Measurements from ENCODE around the gene SLC39A8. TPM values are rescaled to one million over a fixed set of nuclear protein-coding genes. Genes with fewer than 3 reads are reported as not detected.

SLC39A8 gene
- total and polyA plus RNA-seq, 2 donors: 23.0 to 28.2 TPM

DNA sequence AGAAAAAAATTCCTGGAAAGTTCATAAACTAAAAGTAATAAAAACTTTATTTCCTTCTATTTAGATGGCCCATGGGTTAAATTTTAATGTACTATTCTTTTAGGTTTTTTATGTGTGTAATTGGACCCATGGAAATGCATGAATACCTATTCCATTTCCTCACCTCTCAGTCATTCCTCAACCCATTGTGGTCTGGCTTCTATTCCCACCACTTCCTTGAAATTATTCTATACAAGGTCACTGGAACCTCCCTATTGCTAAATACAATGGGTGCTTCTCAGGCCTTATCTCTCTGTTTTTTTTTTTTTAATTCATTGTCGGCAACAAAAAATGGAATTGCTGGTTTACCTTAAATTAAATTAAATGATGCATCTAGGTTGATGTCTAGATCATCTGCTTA is 17.2 kb downstream of the SLC39A8 start:
- WGBS: 96% methylated on average over 1 of the region's 1 CpG

DNA sequence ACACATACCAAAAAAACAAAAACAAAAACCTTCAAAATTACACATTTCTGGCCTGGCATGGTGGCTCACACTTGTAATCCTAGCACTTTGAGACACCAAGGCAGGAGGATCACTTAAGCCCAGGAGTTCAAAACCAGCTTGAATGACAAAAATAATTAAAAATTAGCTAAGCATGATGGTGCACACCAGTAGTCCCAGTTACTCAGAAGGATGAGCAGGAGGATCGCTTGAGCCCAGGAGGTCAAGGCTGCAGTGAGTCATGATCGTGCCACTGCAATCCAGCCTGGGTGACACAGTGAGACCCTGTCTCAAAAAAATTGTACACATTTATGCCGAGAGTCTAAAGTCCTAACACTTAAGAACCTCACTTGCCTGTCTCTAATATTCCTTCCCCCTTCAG is 18.3 kb downstream of the SLC39A8 start:
- Histone ChIP-seq H3K27ac (ENCODE audit: low read depth in 1 of 2, low read length in 1 of 2) (no peak overlapping the region), H3K4me3 (ENCODE audit: low read length in 2 of 2) (no peak overlapping the region), H3K4me1 (ENCODE audit: control insufficient read depth in 2 of 2, insufficient read depth in 2 of 2, low read length in 2 of 2) (no peaks in the 10 kb centered on the region), H3K9me3 (ENCODE audit: control insufficient read depth in 2 of 2, insufficient read depth in 1 of 2, low read length in 1 of 2) (no peaks in the 10 kb centered on the region), H3K36me3 (ENCODE audit: control insufficient read depth in 2 of 2, insufficient read depth in 2 of 2, low read length in 1 of 2) (no peaks in the 10 kb centered on the region), H3K27me3 (ENCODE audit: control insufficient read depth in 2 of 2, insufficient read depth in 1 of 2, low read length in 1 of 2) (no peaks in the 10 kb centered on the region)
- 96% methylated on average over 3 of the region's 3 CpGs for WGBS
- DNase-seq (ENCODE audit: low read depth in 6 of 9, low spot score in 9 of 9): no peak

More for the DNA sequence above, 17.2 kb downstream of the SLC39A8 start:
- no peak for DNase-seq (ENCODE audit: low read depth in 6 of 9, low spot score in 9 of 9)
- Histone ChIP-seq H3K4me1 (ENCODE audit: control insufficient read depth in 2 of 2, insufficient read depth in 2 of 2, low read length in 2 of 2) (no peaks in the 10 kb centered on the region), H3K9me3 (ENCODE audit: control insufficient read depth in 2 of 2, insufficient read depth in 1 of 2, low read length in 1 of 2) (no peaks in the 10 kb centered on the region), H3K27ac (ENCODE audit: low read depth in 1 of 2, low read length in 1 of 2) (no peak overlapping the region), H3K27me3 (ENCODE audit: control insufficient read depth in 2 of 2, insufficient read depth in 1 of 2, low read length in 1 of 2) (no peaks in the 10 kb centered on the region), H3K36me3 (ENCODE audit: control insufficient read depth in 2 of 2, insufficient read depth in 2 of 2, low read length in 1 of 2) (no peaks in the 10 kb centered on the region), H3K4me3 (ENCODE audit: low read length in 2 of 2) (no peak overlapping the region)

- no peaks in the 10 kb centered on the region for H3K27me3 ChIP-seq (ENCODE audit: control insufficient read depth in 2 of 2, insufficient read depth in 1 of 2, low read length in 1 of 2)
These were observed 20.6 kb downstream of the SLC39A8 start for GRCh38 chr4:102324730-102325129.

DNA sequence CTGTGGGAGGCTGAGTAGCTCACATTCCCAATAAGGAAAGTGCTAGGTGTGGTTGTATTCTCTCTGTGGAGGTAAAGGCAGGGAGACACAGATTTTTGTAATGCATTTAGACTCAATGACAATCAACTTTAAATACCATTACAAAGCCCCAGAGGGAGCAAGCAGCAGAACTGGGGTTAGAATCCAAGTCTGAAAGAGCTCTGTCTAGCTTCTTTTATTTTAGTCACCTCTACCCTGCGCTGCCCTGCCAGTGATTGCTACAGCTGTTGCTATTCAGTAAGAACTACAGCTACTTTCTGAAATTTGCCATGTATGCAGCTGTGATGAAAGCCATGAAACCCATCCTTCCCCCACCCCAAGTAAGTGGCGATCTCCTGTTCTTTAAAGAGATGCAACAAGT is 22.5 kb downstream of the SLC39A8 start:
- Histone ChIP-seq H3K4me1 (ENCODE audit: control insufficient read depth in 2 of 2, insufficient read depth in 2 of 2, low read length in 2 of 2) (peaks cover 0 to 2% of the 10 kb centered on the region in 2 donors), H3K9me3 (ENCODE audit: control insufficient read depth in 2 of 2, insufficient read depth in 1 of 2, low read length in 1 of 2) (no peaks in the 10 kb centered on the region), H3K36me3 (ENCODE audit: control insufficient read depth in 2 of 2, insufficient read depth in 2 of 2, low read length in 1 of 2) (no peaks in the 10 kb centered on the region), H3K27ac (ENCODE audit: low read depth in 1 of 2, low read length in 1 of 2) (no peak overlapping the region), H3K4me3 (ENCODE audit: low read length in 2 of 2) (no peak overlapping the region), H3K27me3 (ENCODE audit: control insufficient read depth in 2 of 2, insufficient read depth in 1 of 2, low read length in 1 of 2) (no peaks in the 10 kb centered on the region)
- whole genome bisulfite sequencing: 98% methylated on average over 2 of the region's 2 CpGs
- DNase-seq (ENCODE audit: low read depth in 6 of 9, low spot score in 9 of 9): no peak

More at GRCh38 chr4:102324730-102325129, 20.6 kb downstream of the SLC39A8 start:
- Histone ChIP-seq H3K4me3 (ENCODE audit: low read length in 2 of 2) (no peak overlapping the region), H3K9me3 (ENCODE audit: control insufficient read depth in 2 of 2, insufficient read depth in 1 of 2, low read length in 1 of 2) (no peaks in the 10 kb centered on the region), H3K4me1 (ENCODE audit: control insufficient read depth in 2 of 2, insufficient read depth in 2 of 2, low read length in 2 of 2) (no peaks in the 10 kb centered on the region), H3K27ac (ENCODE audit: low read depth in 1 of 2, low read length in 1 of 2) (no peak overlapping the region), H3K36me3 (ENCODE audit: control insufficient read depth in 2 of 2, insufficient read depth in 2 of 2, low read length in 1 of 2) (no peaks in the 10 kb centered on the region)
- WGBS: 88% methylated on average over 3 of the region's 3 CpGs
- no peak for DNase-seq (ENCODE audit: low read depth in 6 of 9, low spot score in 9 of 9)

DNA sequence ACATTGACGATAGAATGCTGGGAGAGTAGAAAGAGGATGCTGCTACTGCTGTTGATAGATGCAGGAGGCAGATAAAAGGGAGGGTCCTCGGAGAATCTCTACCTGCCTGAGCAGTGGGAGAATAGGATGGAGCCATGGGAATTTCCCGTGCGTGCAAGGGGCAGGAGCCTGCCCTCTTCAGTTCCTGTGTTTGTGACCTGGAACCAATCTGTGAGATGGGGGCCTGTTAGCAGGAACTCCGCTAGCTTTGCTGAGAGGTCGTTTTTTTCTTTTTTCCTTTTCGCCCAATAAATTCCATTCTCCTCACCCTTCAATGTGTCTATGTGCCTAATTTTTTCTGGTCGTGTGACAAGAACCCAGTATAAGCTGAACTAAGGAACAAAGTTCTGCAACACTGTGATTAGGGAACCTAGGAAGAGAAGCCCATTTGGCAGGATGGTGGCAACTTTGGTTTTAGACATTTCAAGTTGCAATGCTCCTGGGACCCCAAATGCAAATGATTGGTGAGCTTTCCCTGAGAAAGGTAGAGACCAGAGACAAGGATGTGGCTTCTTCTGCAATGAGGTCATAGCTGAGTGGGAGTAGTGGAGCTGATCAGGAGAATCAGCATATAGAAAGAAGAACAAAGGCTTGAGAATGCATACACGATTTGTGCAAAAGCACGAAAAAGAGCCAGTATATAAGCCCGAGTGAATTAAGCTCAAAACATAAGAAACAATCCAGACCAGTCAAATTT is 23.9 kb downstream of the SLC39A8 start:
- WGBS: 93% methylated on average over 11 of the region's 11 CpGs

GRCh38 chr4:102319594-102319993 is 25.7 kb downstream of the SLC39A8 start:
- no peak overlapping the region for H3K27ac ChIP-seq (ENCODE audit: low read depth in 1 of 2, low read length in 1 of 2)
- no peaks in the 10 kb centered on the region for H3K9me3 ChIP-seq (ENCODE audit: control insufficient read depth in 2 of 2, insufficient read depth in 1 of 2, low read length in 1 of 2)
- H3K36me3 ChIP-seq (ENCODE audit: control insufficient read depth in 2 of 2, insufficient read depth in 2 of 2, low read length in 1 of 2): no peaks in the 10 kb centered on the region
- no peak overlapping the region for H3K4me3 ChIP-seq (ENCODE audit: low read length in 2 of 2)
- H3K4me1 ChIP-seq (ENCODE audit: control insufficient read depth in 2 of 2, insufficient read depth in 2 of 2, low read length in 2 of 2): peaks cover 0 to 2% of the 10 kb centered on the region in 2 donors
- H3K27me3 ChIP-seq (ENCODE audit: control insufficient read depth in 2 of 2, insufficient read depth in 1 of 2, low read length in 1 of 2): no peaks in the 10 kb centered on the region
- DNase-seq (ENCODE audit: low read depth in 6 of 9, low spot score in 9 of 9): no peak
- WGBS: 97% methylated on average over 3 of the region's 3 CpGs

More for the DNA sequence above, 23.9 kb downstream of the SLC39A8 start:
- no peak overlapping the region for H3K4me3 ChIP-seq (ENCODE audit: low read length in 2 of 2)
- peaks cover 0 to 2% of the 10 kb centered on the region in 2 donors for H3K4me1 ChIP-seq (ENCODE audit: control insufficient read depth in 2 of 2, insufficient read depth in 2 of 2, low read length in 2 of 2)
- no peaks in the 10 kb centered on the region for H3K27me3 ChIP-seq (ENCODE audit: control insufficient read depth in 2 of 2, insufficient read depth in 1 of 2, low read length in 1 of 2)
- no peaks in the 10 kb centered on the region for H3K36me3 ChIP-seq (ENCODE audit: control insufficient read depth in 2 of 2, insufficient read depth in 2 of 2, low read length in 1 of 2)
- no peak overlapping the region for H3K27ac ChIP-seq (ENCODE audit: low read depth in 1 of 2, low read length in 1 of 2)
- H3K9me3 ChIP-seq (ENCODE audit: control insufficient read depth in 2 of 2, insufficient read depth in 1 of 2, low read length in 1 of 2): no peaks in the 10 kb centered on the region
- DNase-seq (ENCODE audit: low read depth in 6 of 9, low spot score in 9 of 9): no peak

DNA sequence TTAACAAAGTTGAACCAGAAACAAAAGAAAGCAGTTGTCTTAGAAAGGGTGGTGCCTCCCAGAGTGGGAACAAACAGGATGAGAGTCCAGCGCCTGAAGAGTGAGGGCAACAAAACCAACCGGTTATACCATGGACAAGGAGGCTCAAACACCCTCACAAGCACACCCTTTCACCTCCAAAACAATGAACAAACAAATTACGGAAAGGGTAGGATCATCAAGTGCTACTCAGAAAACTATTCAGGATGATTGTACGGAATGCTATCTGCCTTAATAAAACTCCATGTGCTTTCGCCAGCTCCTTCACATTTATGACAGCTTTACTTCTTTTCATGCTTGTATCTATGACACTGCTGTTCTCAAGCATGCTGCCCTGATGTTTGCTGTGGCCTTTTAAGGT is 26.8 kb downstream of the SLC39A8 start:
- 95% methylated on average over 5 of the region's 5 CpGs for WGBS
- no peak overlapping the region for H3K27ac ChIP-seq (ENCODE audit: low read depth in 1 of 2, low read length in 1 of 2)

DNA sequence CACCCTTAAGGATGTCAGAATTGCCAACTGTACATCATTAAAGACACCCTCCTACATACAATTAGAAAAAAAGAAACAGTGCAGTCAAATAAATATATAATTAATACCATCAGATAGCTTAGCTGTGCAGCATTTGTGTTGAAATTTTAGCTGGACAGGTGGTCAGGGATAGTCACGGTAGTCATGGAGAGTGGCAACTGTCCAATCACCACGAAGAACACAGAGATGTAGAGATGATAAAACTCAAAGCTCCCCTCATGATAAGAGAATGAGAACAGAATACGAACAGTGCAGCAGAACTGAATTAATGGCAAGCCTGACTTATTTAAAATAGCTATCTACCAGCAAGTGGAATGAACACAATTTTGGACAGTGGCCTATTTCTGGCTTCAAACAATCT is 27.2 kb downstream of the SLC39A8 start:
- Histone ChIP-seq H3K9me3 (ENCODE audit: control insufficient read depth in 2 of 2, insufficient read depth in 1 of 2, low read length in 1 of 2) (no peaks in the 10 kb centered on the region), H3K27me3 (ENCODE audit: control insufficient read depth in 2 of 2, insufficient read depth in 1 of 2, low read length in 1 of 2) (no peaks in the 10 kb centered on the region), H3K27ac (ENCODE audit: low read depth in 1 of 2, low read length in 1 of 2) (no peak overlapping the region), H3K4me3 (ENCODE audit: low read length in 2 of 2) (no peak overlapping the region), H3K4me1 (ENCODE audit: control insufficient read depth in 2 of 2, insufficient read depth in 2 of 2, low read length in 2 of 2) (peaks cover 0 to 2% of the 10 kb centered on the region in 2 donors), H3K36me3 (ENCODE audit: control insufficient read depth in 2 of 2, insufficient read depth in 2 of 2, low read length in 1 of 2) (no peaks in the 10 kb centered on the region)
- WGBS: 94% methylated on average over 3 of the region's 3 CpGs
- no peak for DNase-seq (ENCODE audit: low read depth in 6 of 9, low spot score in 9 of 9)

More for the DNA sequence above, 26.8 kb downstream of the SLC39A8 start:
- H3K4me3 ChIP-seq (ENCODE audit: low read length in 2 of 2): no peak overlapping the region
- no peaks in the 10 kb centered on the region for H3K9me3 ChIP-seq (ENCODE audit: control insufficient read depth in 2 of 2, insufficient read depth in 1 of 2, low read length in 1 of 2)
- DNase-seq (ENCODE audit: low read depth in 6 of 9, low spot score in 9 of 9): no peak
- H3K4me1 ChIP-seq (ENCODE audit: control insufficient read depth in 2 of 2, insufficient read depth in 2 of 2, low read length in 2 of 2): peaks cover 0 to 2% of the 10 kb centered on the region in 2 donors
- H3K27me3 ChIP-seq (ENCODE audit: control insufficient read depth in 2 of 2, insufficient read depth in 1 of 2, low read length in 1 of 2): no peaks in the 10 kb centered on the region
- no peaks in the 10 kb centered on the region for H3K36me3 ChIP-seq (ENCODE audit: control insufficient read depth in 2 of 2, insufficient read depth in 2 of 2, low read length in 1 of 2)

- Histone ChIP-seq H3K36me3 (ENCODE audit: control insufficient read depth in 2 of 2, insufficient read depth in 2 of 2, low read length in 1 of 2) (no peaks in the 10 kb centered on the region), H3K27me3 (ENCODE audit: control insufficient read depth in 2 of 2, insufficient read depth in 1 of 2, low read length in 1 of 2) (no peaks in the 10 kb centered on the region), H3K27ac (ENCODE audit: low read depth in 1 of 2, low read length in 1 of 2) (no peak overlapping the region), H3K9me3 (ENCODE audit: control insufficient read depth in 2 of 2, insufficient read depth in 1 of 2, low read length in 1 of 2) (no peaks in the 10 kb centered on the region), H3K4me3 (ENCODE audit: low read length in 2 of 2) (no peak overlapping the region), H3K4me1 (ENCODE audit: control insufficient read depth in 2 of 2, insufficient read depth in 2 of 2, low read length in 2 of 2) (peaks cover 0 to 2% of the 10 kb centered on the region in 2 donors)
- DNase-seq (ENCODE audit: low read depth in 6 of 9, low spot score in 9 of 9): no peak
- WGBS: 97% methylated on average over 1 of the region's 1 CpG
These were observed 27.8 kb downstream of the SLC39A8 start for GRCh38 chr4:102317459-102317858.

Measured in thymus (tissue), 11 donors.